SK-N-DZ (cell line): ENCODE data around the gene HHEX.

Experiments used
- DNase-seq: peaks from one replicate; pipeline ENCODE4 v3.0.0-alpha.2; 2015; ENCODE audit warnings: low spot score

Gene HHEX

DNA sequence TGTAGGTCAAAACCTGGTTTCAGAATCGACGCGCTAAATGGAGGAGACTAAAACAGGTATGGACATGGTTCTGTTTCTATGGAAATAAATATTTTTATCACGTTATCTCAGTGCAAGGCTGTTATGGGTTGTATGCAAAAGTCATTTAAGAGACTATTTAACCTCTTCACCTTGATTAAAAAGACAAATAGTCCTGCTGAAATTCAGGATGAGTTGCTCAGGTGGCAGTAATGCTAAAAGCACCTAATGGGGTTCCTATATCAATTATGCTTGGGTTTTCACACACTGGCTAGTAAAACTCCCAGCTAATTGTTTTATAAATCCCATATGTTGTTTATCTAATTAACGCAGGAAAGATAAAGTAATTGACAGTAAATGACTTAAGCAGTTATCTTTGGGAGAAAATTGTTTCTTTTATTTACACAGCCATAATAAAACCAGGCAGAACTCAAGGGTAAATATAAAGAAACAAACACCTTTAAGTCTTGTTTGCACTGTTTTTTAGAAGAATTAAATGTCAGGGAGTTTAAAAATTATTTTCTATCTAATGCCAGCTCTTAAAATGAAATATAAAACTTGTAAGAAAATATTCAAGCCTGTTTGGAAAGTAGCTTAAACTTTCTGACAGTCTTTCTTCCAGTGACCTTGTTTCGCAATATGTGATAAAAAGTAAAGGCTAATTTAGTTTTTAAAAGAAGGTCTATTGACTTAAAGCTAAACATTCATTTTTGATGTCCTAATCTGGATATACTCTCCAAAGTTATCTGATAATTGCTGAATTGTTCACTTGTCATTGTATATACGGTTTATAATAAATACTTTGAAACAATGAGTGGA lies 3.2 kb downstream of the HHEX start:
- DNase-seq, result no peak

DNA sequence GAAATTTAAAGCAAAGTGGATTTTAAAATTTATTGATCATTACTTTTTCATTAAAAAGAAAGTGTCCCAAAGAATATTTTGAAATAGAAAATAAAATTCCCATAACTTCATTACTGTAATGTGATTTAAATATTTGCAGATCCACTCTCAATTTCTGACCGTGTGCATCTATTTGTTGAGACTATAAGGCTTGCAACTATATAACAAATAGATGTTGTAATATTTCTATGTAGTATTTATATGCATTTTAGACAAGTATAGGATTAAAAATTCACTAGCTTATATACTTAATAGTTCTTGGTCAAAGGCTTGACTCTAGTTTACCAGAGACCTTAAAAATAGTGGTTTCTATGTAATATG lies 3.8 kb downstream of the HHEX start:
- DNase-seq, result no peak

DNA sequence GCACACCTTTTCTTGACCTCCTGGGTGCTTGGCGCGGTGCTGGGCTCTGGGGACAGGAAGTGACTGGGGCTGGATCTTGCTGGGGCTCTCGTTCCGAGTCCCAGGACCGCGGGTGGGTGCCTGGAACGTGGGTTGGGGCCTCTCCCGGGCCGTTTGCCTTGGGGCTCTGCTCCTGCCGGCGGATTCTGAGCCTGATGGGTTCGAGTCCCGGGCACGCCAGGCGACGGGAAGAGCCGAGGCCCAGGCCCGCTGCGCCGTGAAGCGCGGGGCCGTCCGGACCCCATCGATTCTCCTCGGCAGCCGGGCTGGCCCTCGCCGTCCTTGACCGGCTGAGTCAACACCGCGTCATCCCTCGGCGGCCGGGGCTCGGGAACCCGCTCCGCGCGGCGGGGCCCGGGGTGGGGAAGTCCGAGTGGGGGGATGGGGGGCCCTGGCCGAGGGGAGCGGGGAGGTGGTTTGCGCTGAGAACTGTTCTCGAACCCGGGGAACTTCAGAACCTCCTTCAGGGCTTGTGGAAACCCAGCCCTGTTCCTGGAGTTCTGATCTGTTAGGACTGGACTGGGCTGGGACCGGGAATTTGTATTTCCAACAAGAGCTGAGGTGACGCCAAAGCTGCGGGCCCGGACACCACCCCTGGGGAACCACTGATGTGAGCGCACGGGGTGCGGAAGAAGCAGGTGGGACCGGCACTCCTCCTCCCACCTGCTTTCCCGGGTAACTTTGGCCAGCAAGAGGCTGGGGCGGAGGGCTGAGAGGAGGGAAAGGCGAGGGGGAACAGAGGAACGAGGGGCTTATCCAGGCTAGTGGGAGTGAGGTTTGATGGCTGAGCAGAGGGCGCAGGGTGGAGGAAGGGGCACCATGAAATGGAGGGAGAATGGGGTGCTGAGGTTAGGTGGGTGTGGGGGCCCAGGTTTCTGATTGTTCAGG lies 6.2 kb downstream of the HHEX start:
- no peak for DNase-seq

DNA sequence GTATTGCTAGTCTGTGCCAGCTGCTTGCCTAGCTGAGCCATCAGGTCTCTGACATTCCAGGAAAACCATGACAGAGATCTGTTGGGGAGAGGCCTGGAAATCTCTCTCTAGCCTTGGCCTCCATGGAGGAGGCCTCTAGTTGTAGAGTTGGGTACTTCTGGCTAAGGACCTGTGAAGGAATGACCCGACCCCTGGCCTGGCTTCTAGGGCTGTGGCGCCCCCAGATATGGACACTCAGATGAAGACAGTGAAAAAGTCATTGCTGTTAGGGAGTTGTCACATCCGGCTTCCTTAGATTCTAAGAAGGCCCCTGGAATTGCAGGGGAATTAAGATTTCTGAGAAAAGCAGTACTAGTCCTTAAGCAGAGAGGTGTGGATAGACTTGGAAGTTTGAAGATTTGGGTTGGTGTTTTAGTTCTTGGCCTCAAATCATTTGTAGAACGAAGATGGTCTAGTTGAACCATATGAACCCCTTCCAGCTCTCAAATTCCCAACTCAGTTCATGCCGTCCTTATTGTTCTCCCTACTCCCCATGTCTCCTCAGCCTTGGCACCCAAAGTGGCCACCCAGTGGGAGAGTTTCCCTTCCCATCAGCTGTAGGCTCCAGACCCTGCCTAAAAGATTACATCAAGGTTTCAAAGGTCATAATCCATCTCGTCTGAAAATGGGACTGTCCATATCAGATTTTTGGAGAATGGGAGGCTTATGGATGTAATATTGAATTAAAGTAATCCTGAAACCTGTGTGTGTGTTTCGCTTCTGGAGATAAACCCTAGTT lies 7.0 kb downstream of the HHEX start:
- no peak for DNase-seq

DNA sequence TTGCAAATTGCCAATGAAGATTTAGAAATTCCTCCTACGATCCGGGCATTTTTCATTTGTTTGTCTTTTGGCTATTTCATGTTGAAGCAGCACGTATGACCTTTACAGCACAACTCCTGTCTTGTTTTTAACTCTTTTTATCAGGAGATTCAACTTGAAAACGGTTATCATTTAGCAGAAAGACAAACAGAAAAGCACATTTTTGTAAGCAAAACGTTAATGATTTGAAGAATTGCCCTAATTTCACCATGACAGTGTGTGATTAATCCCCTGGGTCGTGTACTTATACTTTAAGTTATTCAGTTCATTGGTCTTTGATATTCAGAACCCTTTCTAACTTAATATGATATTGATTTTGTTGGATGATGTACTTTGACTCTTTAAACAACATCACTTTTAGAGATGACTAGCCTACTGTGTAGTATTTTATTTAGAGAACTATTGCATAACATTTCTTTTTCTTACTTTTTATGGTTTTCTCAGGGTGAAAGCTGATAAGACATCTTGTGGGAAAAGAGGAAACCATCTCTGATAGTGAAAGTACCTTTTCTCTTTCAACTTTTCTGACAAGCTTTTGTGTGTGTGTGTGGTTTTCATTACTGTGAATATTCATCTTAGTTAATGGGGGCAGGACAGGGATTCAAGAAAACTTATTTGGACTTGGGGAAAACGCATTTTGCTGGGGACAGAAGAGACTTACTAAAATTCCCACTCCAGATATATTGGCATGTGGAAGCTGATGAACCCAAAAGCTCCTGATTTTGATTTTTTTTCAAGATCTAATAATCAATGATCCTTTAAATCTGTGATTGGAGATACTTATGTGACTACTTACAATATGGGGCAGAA lies 8.1 kb downstream of the HHEX start:
- no peak for DNase-seq

GRCh38 chr10:92699193-92699517 lies 9.4 kb downstream of the HHEX start:
- DNase-seq, result no peak

- DNase-seq, result peak; percentile 61
Observed at GRCh38 chr10:92699518-92700381, 10.0 kb downstream of the HHEX start.

- DNase-seq, result no peak
Observed at GRCh38 chr10:92702301-92702916, 12.7 kb downstream of the HHEX start.

- DNase-seq, result no peak
Observed at GRCh38 chr10:92712016-92712889, 22.5 kb downstream of the HHEX start.

DNA sequence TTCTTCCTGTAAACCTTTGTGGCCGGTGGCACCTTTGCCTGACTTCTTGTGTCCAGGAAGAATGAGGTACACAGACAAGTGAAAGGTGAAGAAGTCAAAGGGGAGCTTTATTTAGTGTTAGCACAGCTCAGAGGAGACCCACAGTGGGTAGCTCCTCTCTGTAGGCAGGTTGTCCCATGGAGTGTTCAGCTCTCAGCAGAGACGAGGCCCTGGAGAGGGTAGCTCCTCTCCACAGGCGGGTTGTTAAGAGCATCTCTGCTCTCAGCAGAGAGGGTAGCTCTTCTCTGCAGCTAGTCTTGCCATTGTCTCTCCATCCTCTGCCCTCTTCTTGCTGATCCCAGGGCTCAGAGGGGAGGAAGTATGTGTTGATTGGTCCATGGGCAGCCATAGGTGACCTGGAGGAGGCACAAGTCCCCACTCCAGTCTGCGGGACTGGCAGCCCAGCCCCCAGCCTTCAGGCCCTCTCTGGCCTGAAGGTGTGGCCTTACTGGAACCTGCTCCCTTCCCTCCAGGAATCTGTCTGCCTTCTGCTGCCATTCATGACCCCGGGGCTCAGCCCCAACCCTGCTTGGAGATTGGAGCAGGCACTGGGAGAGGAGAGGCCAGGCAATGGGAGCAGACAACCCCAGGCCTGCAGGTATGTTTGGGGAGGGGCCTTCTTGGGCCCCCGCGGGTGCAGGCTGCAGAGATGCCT lies 24.5 kb downstream of the HHEX start:
- no peak for DNase-seq

DNA sequence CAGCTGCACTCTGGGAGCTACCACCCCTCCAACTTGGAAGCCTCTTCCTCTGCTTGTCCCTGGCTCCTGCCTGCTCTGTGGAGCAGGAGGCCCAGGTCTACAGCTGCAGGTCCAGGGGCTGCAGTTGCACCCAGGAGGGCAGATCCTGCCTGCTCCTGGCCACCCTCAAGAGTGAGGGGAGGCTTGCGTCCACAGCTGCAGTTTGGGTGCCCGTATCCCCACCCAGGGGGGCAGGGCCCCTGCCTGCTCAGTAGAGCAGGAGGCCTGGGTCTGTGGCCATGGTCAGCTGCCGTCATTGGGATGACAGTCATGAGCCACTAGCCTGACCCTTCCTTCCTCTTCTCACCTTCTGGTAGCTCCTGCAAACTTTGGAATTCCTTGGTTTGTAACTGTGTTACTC lies 25.1 kb downstream of the HHEX start:
- DNase-seq, result no peak

- no peak for DNase-seq
Observed at GRCh38 chr10:92719991-92720830, 30.5 kb downstream of the HHEX start.

GRCh38 chr10:92720831-92721165 lies 31.0 kb downstream of the HHEX start:
- DNase-seq, result no peak

DNA sequence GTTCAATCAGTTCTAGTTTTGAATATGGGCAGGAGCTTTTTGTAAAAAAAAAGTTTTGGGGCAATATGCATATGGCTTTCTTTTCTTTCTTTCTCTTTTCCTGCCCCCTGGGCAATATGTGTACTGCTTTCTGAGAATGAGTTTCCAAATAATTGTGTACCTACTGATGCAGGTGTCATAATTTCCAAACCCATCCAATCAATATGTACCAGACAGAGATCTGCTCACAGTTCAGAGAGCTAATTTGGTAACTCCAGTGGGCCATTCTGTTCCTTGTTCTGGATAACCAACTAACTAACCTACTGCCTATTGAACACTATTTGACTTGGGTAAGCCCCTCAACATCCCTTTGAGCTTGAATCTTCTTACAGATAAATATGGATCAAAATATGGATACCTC lies 32.6 kb downstream of the HHEX start:
- no peak for DNase-seq

GRCh38 chr10:92727141-92727540 lies 37.4 kb downstream of the HHEX start:
- DNase-seq, result no peak

DNA sequence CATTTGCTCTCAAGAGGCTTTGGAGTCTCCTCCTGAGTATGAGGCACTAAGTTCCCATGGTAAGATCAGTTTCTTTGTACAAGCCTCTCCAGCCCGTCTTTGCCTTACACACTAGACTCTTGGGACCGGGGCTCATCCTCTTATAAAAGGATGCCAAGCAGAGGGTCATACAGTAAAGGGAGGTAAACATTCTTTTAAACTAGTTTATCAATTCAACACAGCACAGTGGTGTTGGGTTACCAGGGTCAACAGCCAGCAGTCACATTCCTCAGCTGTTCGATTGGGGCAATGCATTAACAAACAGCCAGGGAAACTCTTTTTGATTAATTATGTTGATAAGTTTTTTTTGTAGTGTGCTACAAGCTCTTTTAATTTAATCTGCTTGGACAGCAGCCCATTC lies 37.8 kb downstream of the HHEX start:
- peak; percentile 67 for DNase-seq

DNA sequence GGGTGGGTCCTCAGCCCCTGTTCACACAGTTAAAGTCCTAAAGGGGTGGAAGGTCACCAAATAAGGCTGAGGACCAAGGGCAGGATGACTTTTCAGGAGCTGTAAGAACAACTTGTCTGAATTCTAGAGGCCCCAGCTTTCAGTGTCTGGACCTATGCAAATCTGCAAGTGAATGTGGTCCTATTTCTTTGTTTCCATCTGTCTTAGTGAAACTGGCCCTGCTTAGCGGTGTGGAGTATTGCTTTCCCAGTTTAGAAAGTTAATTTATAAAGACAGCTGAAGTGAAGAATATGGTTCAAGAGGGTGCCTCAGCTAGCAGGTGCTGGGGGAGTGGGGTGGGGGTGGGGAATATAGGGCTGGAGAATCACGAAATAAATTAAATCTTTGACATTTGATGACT lies 40.1 kb downstream of the HHEX start:
- DNase-seq, result no peak
